ACC112 (cell line): Measurements from ENCODE around the gene CYP26C1.
"Not testable (repeated sequence)": the region's sequence is repeated elsewhere in the genome, so short reads cannot be mapped to it uniquely, and the experiment has no call there.

ENCODE experiments used
- H2AFZ ChIP-seq: fragments of 200-600 bp; sonication (generic); one replicate; pipeline ENCODE4 v1.6.0; 2017; ENCODE audit warnings: antibody characterized with exemption, low read length; ENCODE audit not compliant: unreplicated experiment
- H3K27ac ChIP-seq: fragments of 200-600 bp; sonication (generic); 2 replicates; pipeline ENCODE4 v1.5.1; 2014; ENCODE audit warnings: low read depth, mild to moderate bottlenecking, antibody characterized with exemption, low read length, moderate library complexity
- H3K27me3 ChIP-seq: fragments of 200-600 bp; sonication (generic); 2 replicates; pipeline ENCODE4 v1.6.1; 2014; ENCODE audit warnings: mild to moderate bottlenecking, antibody characterized with exemption, low read length, moderate library complexity, mixed read lengths; ENCODE audit not compliant: insufficient read depth
- H3K36me3 ChIP-seq: fragments of 200-600 bp; sonication (generic); 2 replicates; pipeline ENCODE4 v1.6.1; 2016; ENCODE audit warnings: mild to moderate bottlenecking, antibody characterized with exemption, low read length, moderate library complexity, mixed read lengths; ENCODE audit not compliant: insufficient read depth
- H3K4me1 ChIP-seq: fragments of 200-600 bp; sonication (generic); one replicate; pipeline ENCODE4 v1.6.1; 2016; ENCODE audit warnings: low read length, mixed read lengths; ENCODE audit not compliant: insufficient read depth, unreplicated experiment, control insufficient read depth
- H3K4me3 ChIP-seq: fragments of 200-600 bp; sonication (generic); 2 replicates; pipeline ENCODE4 v1.5.1; 2014; ENCODE audit warnings: mild to moderate bottlenecking, low read depth, low read length
- H3K79me2 ChIP-seq: fragments of 200-600 bp; sonication (generic); one replicate; pipeline ENCODE4 v1.6.0; 2016; ENCODE audit warnings: low read length; ENCODE audit not compliant: control insufficient read depth, unreplicated experiment, insufficient read depth

CYP26C1 gene

DNA sequence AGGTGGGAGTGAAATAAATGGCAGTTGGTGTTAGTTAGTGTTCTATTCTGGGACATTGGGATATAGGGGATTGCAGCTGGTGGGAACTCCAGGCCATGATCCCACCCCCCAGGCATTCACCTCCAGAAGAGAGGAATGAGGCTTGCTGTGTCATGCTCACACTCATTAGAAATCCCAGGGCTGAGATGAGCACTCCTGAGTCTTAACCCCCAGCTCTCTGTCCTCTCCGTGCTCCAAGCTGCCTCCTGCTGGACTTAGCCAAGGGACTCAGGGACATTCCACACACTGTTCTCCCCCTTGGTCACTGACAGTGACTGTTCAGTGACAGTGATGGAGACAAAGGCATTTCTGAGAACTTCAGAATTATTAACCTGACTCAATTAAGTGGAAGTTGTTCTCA, 34.6 kb downstream of the CYP26C1 start:
- no peaks in the 10 kb centered on the region for H3K4me1 ChIP-seq
- no peak overlapping the region for H3K27ac ChIP-seq
- no peaks in the 10 kb centered on the region for H3K27me3 ChIP-seq
- H3K36me3 ChIP-seq, result no peaks in the 10 kb centered on the region
- no peak overlapping the region for H2AFZ ChIP-seq
- H3K79me2 ChIP-seq, result no peaks in the 10 kb centered on the region
- H3K4me3 ChIP-seq, result no peak overlapping the region

DNA sequence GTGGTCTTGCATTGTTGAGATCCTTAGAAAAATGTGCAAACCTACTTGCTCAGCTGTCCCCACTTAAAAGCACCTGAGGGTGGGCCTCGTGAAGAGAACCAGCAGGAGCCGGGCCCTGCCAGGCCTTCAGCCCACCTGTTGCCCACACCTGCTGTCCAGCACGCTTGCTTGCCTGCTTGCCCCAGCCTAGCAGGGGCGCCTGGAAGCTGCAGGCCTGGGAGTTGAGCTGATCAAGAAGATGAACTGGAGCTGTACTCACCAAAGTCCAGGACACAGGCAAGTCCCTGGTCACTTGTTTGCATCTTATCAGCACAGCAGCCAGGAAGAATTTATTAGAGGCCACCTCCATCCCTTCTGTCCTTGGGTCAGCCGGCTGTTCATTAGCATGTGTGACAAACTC, 36.3 kb downstream of the CYP26C1 start:
- no peak overlapping the region for H2AFZ ChIP-seq
- H3K4me3 ChIP-seq, result no peak overlapping the region
- H3K36me3 ChIP-seq, result no peaks in the 10 kb centered on the region
- H3K79me2 ChIP-seq, result no peaks in the 10 kb centered on the region
- no peak overlapping the region for H3K27ac ChIP-seq
- no peaks in the 10 kb centered on the region for H3K4me1 ChIP-seq
- H3K27me3 ChIP-seq, result no peaks in the 10 kb centered on the region

DNA sequence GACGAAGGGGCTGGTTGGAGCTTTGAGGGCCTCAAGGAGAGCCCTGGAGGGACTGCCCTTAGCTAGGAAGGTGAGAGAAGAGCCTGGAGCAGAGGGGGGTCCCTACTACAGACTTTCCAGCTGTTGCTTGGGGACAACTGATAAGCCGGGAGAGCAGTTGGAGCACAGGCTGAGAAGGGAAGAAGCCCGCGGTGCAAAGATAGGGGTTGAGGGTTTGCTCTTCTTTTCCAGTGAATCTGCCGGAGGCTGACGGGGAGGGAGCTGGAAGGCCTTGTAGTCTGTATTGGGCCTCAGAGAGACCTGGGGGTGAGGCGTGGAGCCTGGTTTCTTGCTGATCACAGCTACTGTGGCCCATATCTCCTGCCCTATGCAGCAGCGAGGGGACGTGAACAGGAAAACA, 36.8 kb downstream of the CYP26C1 start:
- H3K79me2 ChIP-seq, result no peaks in the 10 kb centered on the region
- no peaks in the 10 kb centered on the region for H3K36me3 ChIP-seq
- no peak overlapping the region for H2AFZ ChIP-seq
- H3K27ac ChIP-seq, result no peak overlapping the region
- H3K27me3 ChIP-seq, result no peaks in the 10 kb centered on the region
- no peaks in the 10 kb centered on the region for H3K4me1 ChIP-seq
- no peak overlapping the region for H3K4me3 ChIP-seq

DNA sequence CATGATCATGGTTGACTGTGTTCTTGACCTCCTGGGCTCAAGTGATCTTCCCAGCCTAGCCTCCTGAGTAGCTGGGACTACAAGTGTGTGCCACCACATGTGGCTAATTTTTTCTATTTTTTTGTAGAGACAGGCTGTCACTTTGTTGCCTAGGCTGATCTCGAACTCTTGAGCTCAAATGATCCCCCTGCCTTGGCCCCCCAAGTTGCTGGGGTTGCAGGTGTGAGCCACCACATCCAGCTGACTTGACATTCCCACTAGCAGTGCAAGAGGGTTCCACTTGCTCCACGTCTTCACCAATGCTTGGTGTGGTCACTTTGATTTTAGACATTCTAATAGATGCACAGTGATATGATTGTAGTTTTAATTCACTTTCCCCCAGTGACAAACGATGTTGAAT, 38.2 kb downstream of the CYP26C1 start:
- Histone ChIP-seq H3K27ac (no peak overlapping the region), H2AFZ (no peak overlapping the region), H3K27me3 (no peaks in the 10 kb centered on the region), H3K79me2 (no peaks in the 10 kb centered on the region), H3K4me1 (no peaks in the 10 kb centered on the region), H3K4me3 (no peak overlapping the region), H3K36me3 (no peaks in the 10 kb centered on the region)

DNA sequence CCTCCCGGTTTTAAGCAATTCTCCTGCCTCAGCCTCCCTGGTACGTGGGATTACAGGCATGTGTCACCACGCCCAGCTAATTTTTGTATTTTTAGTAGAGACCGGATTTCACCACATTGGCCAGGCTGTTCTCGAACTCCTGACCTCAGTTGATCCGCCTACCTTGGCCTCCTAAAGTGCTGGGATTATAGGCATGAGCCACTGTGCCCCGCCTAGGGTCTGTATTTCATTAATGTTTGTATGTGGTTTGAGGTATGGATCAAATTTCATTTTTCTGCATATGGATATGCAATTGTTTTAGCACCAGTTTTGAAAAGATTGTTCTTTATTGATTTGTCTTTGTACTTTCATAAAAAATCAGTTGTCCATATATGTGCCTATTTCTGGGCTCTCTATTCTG, 39.1 kb downstream of the CYP26C1 start:
- no peaks in the 10 kb centered on the region for H3K36me3 ChIP-seq
- H3K27ac ChIP-seq, result no peak overlapping the region
- H3K27me3 ChIP-seq, result no peaks in the 10 kb centered on the region
- no peaks in the 10 kb centered on the region for H3K79me2 ChIP-seq
- H3K4me3 ChIP-seq, result no peak overlapping the region
- H3K4me1 ChIP-seq, result no peaks in the 10 kb centered on the region
- no peak overlapping the region for H2AFZ ChIP-seq

DNA sequence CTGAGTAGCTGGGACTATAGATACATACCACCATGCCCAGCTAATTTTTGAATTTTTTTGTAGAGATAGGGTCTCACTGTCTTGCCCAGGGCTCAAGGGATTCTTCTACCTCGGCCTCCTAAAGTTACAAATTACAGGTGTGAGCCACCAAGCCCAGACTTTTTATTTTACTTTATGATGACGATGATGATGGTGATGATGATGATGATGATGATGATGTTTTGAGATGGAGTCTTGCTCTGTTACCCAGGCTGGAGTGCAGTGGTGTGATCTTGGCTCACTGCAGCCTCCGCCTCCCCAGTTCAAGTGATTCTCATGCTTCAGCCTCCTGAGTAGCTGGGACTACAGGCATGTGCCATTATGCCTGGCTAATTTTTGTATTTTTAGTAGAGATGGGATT, 40.5 kb downstream of the CYP26C1 start:
- H3K4me1 ChIP-seq, H2AFZ ChIP-seq, H3K4me3 ChIP-seq, H3K79me2 ChIP-seq, H3K27me3 ChIP-seq, H3K36me3 ChIP-seq, H3K27ac ChIP-seq: not testable (repeated sequence)

DNA sequence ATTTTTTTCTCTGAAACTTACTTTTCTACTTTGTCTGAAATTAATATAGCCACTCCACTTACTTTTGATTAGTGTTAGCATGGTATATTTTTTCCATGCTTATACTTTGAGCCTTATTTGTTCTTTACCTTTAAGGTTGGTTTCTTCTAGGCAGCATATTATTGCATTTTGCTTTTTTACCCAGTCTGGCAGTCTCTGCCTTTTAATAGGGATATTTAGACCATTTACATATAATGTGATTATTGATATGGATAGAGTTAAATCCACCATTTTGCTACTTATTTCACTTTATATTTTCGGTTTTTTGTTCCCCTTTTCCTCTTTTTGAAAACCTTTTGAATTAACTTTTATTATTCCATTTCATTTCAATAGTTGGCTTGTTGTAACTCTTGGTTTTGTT, 43.4 kb downstream of the CYP26C1 start:
- Histone ChIP-seq H3K27ac (no peak overlapping the region), H3K27me3 (no peaks in the 10 kb centered on the region), H3K36me3 (no peaks in the 10 kb centered on the region), H3K4me3 (no peak overlapping the region), H3K79me2 (no peaks in the 10 kb centered on the region), H2AFZ (no peak overlapping the region), H3K4me1 (no peaks in the 10 kb centered on the region)

DNA sequence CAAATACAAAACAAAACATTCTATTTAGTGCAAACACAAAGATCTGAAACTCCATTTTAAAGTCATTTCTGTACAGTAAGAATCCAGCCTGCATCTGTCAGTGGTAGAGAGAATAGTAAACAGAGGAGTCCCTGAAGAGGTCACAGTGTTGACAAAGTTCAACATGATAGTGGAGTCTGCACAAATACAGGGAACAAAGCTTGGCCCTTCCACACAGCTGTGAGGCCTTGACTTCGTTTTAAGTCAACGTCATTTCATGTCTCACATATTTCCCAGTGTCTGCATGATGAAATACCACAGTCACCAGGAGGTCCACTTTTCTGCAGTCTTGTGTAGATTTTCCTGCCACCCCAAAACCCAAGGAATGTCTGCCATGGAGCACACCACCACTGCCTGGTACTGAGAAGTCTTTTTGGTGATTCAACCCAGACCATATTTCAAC, 46.1 kb downstream of the CYP26C1 start:
- Histone ChIP-seq H3K27me3 (no peaks in the 10 kb centered on the region), H3K4me3 (no peak overlapping the region), H3K4me1 (no peaks in the 10 kb centered on the region), H2AFZ (no peak overlapping the region), H3K36me3 (no peaks in the 10 kb centered on the region), H3K27ac (no peak overlapping the region), H3K79me2 (no peaks in the 10 kb centered on the region)

DNA sequence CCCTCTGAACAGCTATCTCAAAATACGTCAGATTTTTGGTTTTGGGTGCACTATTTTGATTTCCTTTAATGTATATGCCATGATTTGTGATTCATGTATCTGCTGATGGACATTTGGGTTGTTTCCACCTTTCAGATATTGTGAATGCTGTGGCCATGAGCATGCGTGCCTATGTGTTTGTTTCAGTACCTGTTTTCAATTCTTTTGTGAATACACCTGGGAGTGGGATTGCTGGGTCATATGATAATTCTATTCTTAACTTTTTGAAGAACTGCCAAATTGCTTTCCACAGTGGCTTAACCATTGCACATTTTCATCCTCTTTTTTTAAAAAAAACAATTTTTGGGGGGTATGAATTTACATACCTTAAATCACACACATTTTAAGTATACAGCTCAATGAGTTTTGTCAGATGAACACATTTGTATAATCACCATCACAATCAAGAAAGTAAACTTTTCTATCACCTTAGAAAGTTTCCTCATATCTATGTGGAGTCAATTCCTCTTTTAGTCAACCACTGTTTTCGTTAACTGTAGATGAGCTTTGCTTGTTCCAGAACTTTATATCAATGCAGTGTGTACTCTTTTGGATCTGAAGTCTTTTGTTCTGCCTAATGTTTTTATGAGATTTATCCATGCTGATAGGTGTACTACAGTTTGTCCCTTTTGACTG, 50.0 kb downstream of the CYP26C1 start:
- Histone ChIP-seq H3K27me3 (peaks cover 27% of the 10 kb centered on the region), H3K4me3 (no peak overlapping the region), H3K27ac (no peak overlapping the region), H3K4me1 (no peaks in the 10 kb centered on the region), H3K36me3 (no peaks in the 10 kb centered on the region), H2AFZ (no peak overlapping the region), H3K79me2 (no peaks in the 10 kb centered on the region)

DNA sequence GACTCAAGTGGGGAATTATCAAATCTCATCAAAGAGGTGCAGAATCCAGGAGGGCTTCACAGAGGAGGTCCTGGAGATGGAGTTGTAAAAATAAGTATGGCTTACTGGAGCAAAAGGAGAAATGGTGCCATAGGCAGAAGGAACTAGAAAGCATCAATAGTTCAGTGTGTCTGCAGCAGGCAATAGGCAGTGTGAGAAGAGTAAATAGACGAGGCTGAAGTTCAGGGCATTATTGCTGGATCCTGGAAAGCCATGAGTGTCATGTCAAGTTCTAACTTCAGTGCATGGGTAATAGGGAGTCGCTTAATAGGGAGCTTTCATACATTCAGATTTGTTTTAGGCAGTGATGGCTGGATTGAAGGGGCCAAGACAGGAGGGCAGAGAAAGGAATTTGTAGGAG, 52.4 kb downstream of the CYP26C1 start:
- Histone ChIP-seq H2AFZ (no peak overlapping the region), H3K4me1 (no peaks in the 10 kb centered on the region), H3K27ac (no peak overlapping the region), H3K4me3 (no peak overlapping the region), H3K36me3 (no peaks in the 10 kb centered on the region), H3K79me2 (no peaks in the 10 kb centered on the region), H3K27me3 (peaks cover 27% of the 10 kb centered on the region)

DNA sequence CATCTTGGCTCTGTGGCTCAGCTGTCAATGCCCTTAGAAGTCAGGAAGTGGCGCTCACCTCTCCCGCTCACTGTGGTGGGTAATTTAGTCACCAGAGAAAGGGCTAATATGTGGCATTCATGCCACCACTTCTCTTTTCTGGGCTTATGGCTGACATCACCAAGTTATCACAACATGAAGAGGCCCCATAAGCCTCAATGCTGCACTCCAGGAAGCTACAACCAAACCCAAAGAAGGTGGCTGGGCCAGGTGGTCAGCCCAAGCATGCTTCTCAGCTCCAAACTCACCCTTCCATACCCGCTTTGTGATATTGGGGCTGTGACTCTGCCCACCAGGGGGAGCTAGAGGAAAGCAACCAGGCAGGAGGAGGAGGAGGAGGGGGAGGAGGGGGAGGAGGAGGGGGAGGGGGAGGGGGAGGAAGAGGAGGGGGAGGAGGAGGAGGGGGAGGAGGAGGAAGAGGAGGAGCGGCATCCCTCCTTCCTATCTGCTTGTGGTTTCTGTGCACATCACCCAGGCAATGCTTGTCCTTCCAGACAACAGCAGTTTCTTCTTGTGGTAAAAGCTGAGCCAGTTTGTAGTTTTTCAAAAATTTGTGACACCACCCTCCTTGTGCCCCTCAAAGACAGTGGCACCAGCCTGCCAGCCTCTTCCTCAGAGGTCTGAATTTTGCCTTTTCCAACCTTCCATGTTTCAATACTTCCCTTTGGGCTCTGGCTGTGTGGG, 55.2 kb downstream of the CYP26C1 start:
- Histone ChIP-seq H2AFZ (no peak overlapping the region), H3K4me1 (no peaks in the 10 kb centered on the region), H3K27ac (no peak overlapping the region), H3K27me3 (peaks cover 31% of the 10 kb centered on the region), H3K79me2 (no peaks in the 10 kb centered on the region), H3K4me3 (no peak overlapping the region), H3K36me3 (no peaks in the 10 kb centered on the region)
